IPS-18c (cell line): ENCODE measurements around the gene HERC2.
"Not testable (repeated sequence)": the region's sequence is repeated elsewhere in the genome, so short reads cannot be mapped to it uniquely, and the experiment has no call there.

Experiments used
- H3K4me3 ChIP-seq: 2 replicates; pipeline ENCODE4 v1.7.0; 2013; ENCODE audit warnings: low read depth, mild to moderate bottlenecking, low read length, moderate library complexity; ENCODE audit not compliant: insufficient read depth
- H3K9me3 ChIP-seq: one replicate; pipeline ENCODE4 v1.6.1; 2013; ENCODE audit warnings: mild to moderate bottlenecking, low read length, moderate library complexity; ENCODE audit not compliant: control insufficient read depth, insufficient read depth

The HERC2 gene

DNA sequence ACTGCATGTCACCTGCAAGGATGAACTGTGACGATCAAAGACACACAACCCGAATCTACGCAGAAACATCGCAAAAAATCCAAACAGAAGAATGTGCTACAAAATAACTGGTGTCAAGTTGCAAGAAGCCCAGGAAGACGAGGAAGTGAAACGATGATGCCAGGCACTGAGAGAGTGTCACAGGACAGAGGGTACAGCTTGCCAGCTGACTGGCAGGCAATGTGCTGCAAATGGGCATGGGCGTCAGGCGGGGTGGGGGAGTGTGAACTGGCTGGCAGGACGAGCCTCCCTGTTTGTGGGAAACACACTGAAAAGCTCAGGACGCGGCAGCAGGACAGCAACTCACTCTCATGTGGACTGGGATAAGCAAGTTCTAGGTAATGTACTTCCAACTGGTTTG, 193.9 kb downstream of the HERC2 start:
- Histone ChIP-seq H3K9me3 (no peaks in the 10 kb centered on the region), H3K4me3 (no peak overlapping the region)

DNA sequence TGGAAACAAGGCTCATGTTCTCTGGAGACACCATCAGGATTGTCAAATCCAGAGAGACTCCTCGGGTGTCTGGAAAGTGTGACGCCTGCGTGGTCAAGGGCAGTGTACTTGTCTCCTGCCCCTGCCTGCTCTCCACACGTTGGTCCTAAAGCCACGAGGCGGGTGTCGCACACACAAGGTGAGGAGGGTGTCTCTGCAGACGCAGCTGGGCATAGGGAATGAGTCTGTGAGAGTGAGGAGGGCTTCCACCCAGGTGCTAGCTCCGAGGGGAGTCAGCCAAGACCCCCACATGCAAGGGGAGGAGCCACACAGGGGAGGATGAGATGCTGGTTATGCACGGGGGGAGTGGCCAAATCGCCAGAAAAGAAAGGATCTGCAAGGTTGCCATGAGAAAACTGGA, 194.9 kb downstream of the HERC2 start:
- H3K4me3 ChIP-seq: no peak overlapping the region
- no peaks in the 10 kb centered on the region for H3K9me3 ChIP-seq

DNA sequence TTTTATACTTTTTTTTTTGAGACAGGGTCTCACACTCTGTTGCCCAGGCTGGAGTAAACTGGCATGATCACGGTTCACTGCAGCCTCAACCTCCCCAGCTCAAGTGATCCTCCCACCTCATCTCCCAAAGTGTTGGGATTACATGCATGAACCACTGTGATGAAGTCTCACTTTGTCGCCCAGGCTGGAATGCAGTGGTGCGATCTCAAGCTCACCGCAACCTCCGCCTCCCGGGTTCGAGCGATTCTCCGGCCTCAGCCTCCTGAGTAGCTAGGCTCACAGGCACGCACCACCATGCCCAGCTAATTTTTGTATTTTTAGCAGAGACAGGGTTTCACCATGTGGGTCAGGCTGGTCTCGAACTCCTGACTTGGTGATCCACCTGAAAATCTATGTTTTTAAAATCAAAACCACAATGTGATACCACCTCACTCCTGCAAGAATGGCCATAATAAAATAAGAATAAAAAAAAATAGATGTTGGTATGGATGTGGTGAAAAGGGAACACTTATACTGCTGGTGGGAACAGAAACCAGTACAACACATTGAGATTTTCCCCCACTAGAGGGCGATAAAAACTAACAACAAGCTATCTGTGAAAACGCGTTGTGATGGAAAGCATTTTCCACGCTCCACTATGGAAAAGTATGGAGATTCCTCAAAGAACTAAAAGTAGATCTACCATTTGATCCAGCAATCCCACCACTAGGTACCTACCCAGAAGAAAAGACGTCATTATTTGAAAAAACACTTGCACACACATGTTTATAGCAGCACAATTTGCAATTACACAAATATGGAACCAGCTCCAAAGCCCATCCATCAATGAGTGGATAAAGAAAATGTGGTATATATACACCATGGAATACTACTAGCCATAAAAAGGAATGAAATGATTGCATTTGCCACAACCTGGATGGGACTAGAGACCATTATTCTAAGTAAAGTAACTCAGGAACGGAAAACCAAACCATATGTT, 196.0 kb downstream of the HERC2 start:
- H3K4me3 ChIP-seq: no peak overlapping the region
- no peaks in the 10 kb centered on the region for H3K9me3 ChIP-seq

DNA sequence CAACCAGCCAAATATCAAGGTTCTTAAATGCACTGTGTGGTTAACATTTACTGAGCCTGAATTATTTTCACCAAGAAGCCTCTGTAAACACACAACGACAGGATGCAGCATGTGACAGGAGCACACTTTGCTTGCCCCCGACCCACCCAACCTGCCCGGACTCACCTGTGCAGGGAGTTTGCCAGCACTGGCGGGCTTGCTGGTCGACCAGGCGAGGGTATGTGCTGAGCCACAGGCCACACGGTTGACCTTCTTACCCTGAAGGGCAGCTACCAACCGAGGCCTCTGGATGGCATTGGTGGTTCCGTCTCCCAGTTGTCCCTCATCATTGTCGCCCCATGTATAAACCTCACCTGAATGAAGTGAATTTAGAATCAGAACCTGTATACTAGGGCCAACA, 197.1 kb downstream of the HERC2 start:
- no peak overlapping the region for H3K4me3 ChIP-seq
- H3K9me3 ChIP-seq: no peaks in the 10 kb centered on the region

DNA sequence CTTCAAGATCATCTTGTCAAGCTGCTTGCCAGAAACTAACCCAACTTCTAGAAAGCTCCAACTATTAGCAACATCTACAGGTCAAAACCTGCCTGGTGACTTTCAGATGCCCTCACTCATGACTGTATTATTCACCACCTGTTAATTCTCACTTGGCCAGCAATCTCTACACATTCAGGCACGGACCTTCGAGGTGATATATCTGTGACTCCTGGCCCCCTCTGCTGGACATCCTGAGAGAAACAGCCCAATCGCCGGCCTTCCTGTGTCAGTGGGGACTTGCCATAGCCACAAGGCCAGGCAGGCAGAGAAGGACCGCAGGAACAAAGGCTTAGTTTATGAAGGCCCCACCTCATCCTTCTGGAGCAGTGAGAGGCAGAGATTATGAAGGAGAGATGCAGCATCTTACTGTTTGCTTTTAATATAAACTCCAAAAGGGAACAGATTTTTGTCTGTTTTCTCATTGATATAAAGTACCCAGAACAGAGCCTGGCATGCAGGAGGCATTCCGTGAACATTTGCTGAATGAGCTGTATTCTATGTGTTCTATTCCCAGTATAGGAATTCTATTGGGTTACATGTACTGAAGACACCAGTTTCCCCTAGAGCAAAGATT, 198.5 kb downstream of the HERC2 start:
- no peaks in the 10 kb centered on the region for H3K9me3 ChIP-seq

DNA sequence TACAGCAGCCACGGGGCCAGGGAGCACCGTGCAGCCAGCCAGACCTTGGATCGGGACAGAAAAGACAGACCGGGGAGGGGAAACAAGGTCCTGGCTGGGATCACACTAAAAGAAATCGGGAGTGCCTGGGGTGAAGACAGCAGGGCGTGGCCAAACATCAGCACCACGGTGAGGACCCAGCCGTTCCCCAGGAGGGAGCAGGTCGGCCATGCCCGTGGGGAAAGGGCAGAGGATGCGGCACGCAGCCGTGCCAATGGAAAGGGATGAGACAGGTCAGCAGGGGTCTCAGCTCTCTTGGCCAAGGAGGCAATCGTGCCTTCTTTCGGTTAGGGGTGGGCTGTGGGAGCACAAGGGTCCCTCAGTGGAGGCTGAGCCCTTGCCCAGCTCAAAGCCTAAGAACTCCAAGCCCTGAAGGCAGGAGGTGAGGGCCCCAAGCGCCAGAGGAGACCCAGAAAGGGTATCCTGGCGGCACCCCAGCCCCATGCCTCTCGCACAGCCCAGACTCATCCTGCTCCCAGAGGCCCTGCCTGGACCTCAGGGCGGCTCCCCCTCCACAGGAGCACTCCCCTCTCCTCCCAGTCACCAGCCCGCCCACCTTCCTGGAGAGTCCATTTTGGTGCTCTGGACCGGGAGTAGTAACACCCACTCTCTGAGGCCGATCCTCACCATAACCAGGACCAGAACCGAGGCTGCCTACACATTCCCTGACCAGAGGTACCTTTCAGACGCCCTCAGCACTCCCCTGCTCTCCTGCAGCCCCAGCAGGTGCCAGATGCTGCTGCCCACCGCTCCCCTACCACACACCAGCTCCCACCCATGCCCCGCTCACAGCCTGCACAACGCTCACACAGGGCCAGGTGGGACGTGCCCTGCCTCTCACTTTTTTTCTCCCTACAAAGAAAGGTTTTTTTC, 199.7 kb downstream of the HERC2 start:
- Histone ChIP-seq H3K9me3 (no peaks in the 10 kb centered on the region), H3K4me3 (no peak overlapping the region)

More for the DNA sequence above, 198.5 kb downstream of the HERC2 start:
- no peak overlapping the region for H3K4me3 ChIP-seq

DNA sequence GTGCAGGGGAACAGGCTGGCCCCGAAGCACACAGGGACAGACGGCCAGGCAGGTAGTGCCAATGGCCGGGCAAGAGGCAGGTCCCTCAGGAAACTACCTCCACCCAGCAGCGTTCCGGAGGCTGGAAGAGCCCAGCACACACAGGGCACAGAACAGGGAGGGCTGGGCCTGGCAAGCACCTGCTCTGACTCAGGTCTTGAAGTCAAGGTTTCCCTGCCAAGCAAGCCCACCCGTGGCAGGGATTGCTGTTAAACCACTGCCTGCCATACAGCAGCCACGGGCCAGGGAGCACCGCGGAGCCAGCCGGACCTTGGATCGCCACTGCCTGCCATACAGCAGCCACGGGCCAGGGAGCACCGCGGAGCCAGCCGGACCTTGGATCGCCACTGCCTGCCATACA, 200.4 kb downstream of the HERC2 start:
- not testable (repeated sequence) for H3K4me3 ChIP-seq, H3K9me3 ChIP-seq

DNA sequence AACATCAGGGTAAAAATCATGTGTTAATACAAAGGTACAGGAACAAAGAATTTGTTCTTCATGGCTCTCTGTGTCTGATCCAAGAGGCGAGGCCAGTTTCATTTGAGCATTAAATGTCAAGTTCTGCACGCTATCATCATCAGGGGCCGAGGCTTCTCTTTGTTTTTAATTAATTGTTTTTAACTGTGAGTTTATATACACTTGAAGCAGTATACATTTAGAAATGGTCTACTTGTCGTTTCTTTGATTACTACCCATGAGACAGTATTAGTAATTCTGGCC, 201.7 kb downstream of the HERC2 start:
- Histone ChIP-seq H3K9me3 (no peaks in the 10 kb centered on the region), H3K4me3 (no peak overlapping the region)

DNA sequence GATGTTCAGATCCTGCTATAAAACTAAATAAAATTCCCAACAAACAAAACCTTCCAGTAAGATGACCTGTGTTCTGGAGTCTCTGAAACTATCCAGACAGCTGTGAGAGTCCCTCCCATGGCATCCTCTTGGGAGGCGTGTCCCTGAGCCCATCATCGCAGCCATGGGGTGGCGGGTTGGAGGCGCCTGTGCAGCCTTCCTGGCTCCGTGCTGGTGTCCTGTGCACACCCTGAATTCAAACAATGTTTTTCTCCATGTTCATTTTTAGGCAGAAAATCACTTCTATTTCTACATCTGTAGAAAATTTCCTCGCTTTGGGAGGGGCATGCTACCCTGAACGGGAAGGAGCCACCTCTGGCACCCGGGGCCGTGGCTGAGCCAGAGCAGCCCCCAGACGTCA, 203.4 kb downstream of the HERC2 start:
- Histone ChIP-seq H3K4me3 (no peak overlapping the region), H3K9me3 (no peaks in the 10 kb centered on the region)

DNA sequence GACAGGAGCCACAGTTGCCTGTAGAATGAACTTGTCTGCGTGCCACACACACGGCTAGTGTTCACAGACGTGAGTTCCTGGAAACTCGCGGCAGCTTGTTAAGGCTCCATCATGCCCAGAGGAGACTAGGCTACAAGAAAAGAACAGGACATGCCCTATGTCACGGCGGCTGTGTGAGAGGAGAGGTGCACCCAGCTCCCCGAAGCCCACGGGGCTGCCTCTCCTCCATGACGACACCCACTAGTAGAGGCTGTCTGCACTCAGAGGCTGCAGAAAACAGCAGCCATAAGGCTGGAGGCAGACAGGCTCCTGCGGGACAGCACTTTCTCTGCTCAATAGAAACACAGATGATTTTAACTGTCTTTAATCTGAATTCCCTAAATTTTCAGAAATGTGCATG, 203.9 kb downstream of the HERC2 start:
- H3K4me3 ChIP-seq: no peak overlapping the region
- no peaks in the 10 kb centered on the region for H3K9me3 ChIP-seq

DNA sequence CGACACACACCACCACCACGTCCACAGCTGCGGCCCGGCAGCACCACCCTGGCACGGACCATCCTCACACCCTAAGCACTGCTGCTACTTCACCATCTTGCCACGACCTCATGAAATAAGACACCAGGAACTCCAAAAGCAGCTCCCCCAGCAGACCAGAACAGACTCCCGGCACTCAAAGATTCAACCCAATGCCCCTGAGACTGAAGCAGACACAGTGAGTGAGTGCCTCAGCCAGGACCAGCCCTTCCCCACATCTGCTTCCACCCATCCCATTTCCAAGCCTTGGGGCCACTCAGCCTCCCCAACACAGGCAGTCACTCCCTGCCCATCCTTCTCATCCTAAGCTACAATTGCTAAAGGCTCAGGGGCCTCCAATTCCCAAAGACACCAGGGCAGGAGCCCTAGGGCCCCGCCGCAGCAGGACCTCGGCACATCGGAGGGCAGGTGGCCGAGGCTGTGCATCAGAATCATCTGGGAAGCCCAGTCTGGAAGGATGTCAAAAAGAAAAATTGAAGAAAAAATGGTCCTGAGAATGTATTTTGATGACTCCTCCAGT, 204.5 kb downstream of the HERC2 start:
- no peak overlapping the region for H3K4me3 ChIP-seq
- H3K9me3 ChIP-seq: no peaks in the 10 kb centered on the region

DNA sequence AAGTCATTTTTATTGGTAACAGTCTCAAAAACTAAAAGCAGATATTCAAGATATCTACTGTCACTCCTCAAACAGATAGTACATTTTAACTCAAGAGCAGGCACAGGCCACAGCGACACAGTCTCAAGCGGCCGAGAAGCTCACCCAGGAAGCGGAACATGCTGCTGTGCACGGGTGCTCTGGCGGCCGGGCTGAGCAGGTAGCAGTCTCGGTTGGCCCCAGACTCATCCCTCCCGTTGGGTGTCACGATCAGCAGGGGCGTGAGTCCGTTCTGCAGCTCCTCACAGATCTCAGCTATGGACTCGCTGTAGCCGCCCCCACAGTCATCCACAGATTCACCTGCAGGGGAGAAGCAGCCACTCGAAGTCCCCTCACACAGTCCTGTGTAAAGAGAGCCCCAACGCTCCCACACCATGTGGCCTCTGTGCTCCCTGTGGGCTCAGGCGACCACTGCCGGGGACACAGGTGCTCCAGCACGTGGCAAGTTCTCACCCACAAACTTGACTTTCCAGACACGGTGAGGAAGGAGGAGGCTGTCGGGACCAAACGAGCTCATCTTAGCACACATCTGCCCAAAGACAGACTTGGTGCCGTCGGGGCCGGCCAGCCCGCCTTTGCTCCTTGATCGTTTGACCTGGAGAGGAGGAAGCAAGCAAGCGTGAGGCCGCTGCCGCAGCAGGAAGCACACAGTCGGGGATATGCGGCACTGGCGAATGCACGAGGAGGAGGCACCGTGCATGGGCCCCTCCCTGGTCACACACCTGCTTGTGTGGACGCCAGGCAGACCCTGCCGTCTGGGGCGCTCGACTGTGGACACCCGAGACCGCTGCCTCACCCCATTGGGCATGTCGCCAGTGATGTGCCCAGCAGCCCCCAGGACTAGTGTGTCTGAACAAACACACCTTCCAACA, 205.2 kb downstream of the HERC2 start:
- Histone ChIP-seq H3K4me3 (no peak overlapping the region), H3K9me3 (no peaks in the 10 kb centered on the region)

DNA sequence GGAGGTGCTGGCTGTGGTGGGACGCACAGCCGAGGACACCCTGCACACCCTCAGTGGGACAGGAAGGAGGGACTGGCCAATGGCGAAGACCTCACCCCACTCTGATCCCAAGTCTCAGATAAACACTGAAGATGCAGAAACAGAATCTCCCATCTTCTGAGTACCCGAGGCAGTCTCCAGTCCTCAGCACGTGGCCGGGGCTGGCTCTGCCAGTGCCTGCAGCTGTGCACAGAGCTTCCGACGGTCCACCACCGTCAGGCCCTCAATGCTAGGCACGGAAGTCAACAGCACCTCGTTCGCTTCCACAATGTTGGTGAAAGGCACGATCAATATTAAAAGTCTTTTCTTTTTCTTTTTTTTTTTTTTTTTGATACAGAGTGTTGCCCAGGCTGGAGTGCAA, 206.1 kb downstream of the HERC2 start:
- Histone ChIP-seq H3K9me3 (no peaks in the 10 kb centered on the region), H3K4me3 (no peak overlapping the region)

DNA sequence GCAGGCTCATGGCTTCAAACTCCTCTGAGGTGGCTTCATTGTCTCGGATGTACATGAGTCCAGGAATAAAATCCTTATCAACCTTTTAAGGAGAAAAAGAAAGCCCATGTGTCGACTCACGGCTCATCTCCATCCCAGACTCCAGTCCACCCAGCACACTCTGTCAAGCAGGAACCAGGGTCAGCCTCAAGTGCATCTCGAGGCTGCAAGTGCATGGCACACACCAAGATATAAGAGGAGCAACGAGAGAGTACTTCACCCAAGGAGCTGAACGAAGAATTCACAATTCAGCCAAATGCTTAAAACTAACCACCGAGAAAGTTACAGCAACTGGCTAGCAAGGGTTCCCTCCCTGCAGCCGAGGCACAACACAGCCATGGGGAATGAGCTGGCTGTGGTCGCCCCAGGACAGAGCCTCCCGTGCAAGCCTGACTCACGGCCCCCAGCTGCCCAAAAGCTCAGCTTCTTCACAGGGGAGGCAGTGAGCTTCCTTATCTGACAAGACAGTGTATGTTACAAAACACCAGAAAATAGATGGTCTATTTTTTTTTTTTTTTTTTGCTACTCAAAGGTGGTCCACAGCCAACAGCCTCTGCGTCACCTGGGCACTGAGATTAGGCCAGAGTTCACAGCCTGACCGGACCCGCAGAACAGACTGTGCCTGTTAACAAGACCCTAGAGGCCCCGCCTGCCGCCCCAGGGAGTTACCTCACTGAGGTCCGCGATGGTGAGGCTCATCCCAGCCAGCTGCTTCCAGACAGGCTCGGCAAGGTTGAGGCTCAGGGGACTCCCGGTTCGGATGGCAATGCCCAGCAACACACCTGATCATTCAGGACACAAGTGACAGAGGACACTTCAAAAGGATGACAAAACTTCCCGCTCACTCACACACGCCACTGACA, 207.0 kb downstream of the HERC2 start:
- no peak overlapping the region for H3K4me3 ChIP-seq
- H3K9me3 ChIP-seq: no peaks in the 10 kb centered on the region

DNA sequence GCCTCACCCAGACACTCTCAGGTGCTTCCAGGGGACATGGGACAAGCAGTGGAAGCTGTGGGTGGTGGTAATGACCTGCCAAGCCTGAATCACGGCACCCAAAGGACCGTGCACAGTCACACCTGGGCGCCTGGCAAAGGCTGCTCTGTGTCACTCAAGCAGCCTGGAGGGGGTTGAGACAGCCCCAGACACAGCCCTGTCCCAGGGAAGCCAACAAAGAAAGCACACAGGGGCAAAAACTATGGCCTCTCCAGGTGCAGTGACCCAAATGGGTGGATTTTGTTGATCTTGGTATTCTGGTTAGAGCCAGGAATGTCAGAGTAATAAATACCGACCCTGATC, 207.9 kb downstream of the HERC2 start:
- H3K4me3 ChIP-seq: no peak overlapping the region
- H3K9me3 ChIP-seq: no peaks in the 10 kb centered on the region
